Effector memory CD4-positive, alpha-beta T cell (primary cell): ENCODE measurements around the gene MAP4K4.

Source experiments
- DNase-seq, 3 donors: peaks; one replicate each; pipeline ENCODE4 v3.0.0-alpha.2; 2020
- H3K27ac ChIP-seq: 2 replicates; pipeline ENCODE4 v1.7.0; 2013; ENCODE audit warnings: mild to moderate bottlenecking, low read length, moderate library complexity; ENCODE audit not compliant: insufficient read depth, poor library complexity, severe bottlenecking
- H3K27me3 ChIP-seq: replicated peaks from 2 replicates; pipeline ENCODE4 v1.7.0; 2013; ENCODE audit warnings: mild to moderate bottlenecking, low read length; ENCODE audit not compliant: insufficient read depth, control insufficient read depth, poor library complexity, severe bottlenecking
- H3K36me3 ChIP-seq: 2 replicates; pipeline ENCODE4 v1.7.0; 2013; ENCODE audit warnings: mild to moderate bottlenecking, low read length, moderate library complexity; ENCODE audit not compliant: control insufficient read depth, insufficient read depth
- H3K4me1 ChIP-seq: 2 replicates; pipeline ENCODE4 v1.7.0; 2013; ENCODE audit warnings: low read length, mild to moderate bottlenecking; ENCODE audit not compliant: control insufficient read depth, insufficient read depth, poor library complexity, severe bottlenecking
- H3K4me3 ChIP-seq: 2 replicates; pipeline ENCODE4 v1.7.0; 2013; ENCODE audit warnings: low read length, low read depth, mild to moderate bottlenecking; ENCODE audit not compliant: insufficient read depth, poor library complexity, severe bottlenecking
- H3K9me3 ChIP-seq: 2 replicates; pipeline ENCODE4 v1.7.0; 2013; ENCODE audit warnings: mild to moderate bottlenecking, low read length, moderate library complexity; ENCODE audit not compliant: control insufficient read depth

The MAP4K4 gene

GRCh38 chr2:101775636-101776035 lies 78.1 kb downstream of the MAP4K4 start:
- peaks cover 32% of the 10 kb centered on the region for H3K4me1 ChIP-seq
- no peak overlapping the region for H3K4me3 ChIP-seq
- no peaks in the 10 kb centered on the region for H3K36me3 ChIP-seq
- H3K9me3 ChIP-seq = no peaks in the 10 kb centered on the region
- no peak overlapping the region for H3K27ac ChIP-seq
- DNase-seq = no peak
- H3K27me3 ChIP-seq = no peaks in the 10 kb centered on the region

DNA sequence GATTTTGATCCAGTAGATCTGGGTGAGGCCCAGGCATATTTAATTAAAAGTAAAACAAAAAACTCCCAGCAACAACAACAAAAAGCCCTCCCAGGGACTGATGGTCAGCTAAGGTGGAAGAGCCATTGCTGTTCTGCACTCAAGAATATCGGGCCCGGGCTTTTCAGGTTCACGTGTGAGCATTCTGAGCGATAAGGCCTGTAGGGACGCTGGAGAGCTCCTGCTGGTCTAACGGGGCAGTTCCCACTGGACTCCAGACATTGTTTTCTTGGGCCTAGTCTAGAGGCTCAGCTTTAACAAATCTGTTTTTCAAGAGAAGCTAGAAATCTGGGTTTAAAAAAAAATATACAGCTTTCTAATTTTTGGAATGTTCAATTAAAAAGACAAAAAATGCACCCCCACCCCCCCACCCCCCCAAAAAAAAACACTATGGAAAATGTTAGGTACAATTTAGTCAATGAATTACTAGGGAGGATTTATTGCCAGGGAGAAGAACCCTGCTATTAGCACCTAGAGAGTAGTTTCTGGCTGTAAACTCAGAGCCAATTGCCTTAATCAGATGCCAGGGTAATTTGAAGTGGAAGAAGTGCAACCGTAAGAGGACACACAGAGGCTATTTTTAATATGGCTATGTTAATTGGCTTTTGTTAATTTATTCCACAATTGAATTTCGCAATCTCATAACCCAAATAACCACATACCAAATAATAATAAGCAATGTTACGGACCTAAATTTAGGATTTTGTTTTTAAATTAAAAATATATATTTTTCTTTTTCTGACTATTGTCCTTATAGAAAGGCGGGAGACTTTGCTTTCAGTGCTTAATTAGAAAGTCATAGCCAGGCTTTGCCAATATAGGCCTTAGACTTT lies 78.9 kb downstream of the MAP4K4 start:
- no peak for DNase-seq
- Histone ChIP-seq H3K27ac (no peak overlapping the region), H3K4me3 (no peak overlapping the region), H3K36me3 (no peaks in the 10 kb centered on the region), H3K9me3 (no peaks in the 10 kb centered on the region), H3K27me3 (no peaks in the 10 kb centered on the region), H3K4me1 (peaks cover 32% of the 10 kb centered on the region)

- Histone ChIP-seq H3K4me3 (no peak overlapping the region), H3K27ac (no peak overlapping the region), H3K36me3 (no peaks in the 10 kb centered on the region), H3K27me3 (no peaks in the 10 kb centered on the region), H3K9me3 (no peaks in the 10 kb centered on the region), H3K4me1 (peaks cover 26% of the 10 kb centered on the region)
- DNase-seq = no peak
Observed at GRCh38 chr2:101777337-101777736, 79.8 kb downstream of the MAP4K4 start.

- no peaks in the 10 kb centered on the region for H3K27me3 ChIP-seq
- no peaks in the 10 kb centered on the region for H3K9me3 ChIP-seq
- no peaks in the 10 kb centered on the region for H3K36me3 ChIP-seq
- no peak overlapping the region for H3K4me3 ChIP-seq
- peaks cover 24% of the 10 kb centered on the region for H3K4me1 ChIP-seq
- no peak overlapping the region for H3K27ac ChIP-seq
- DNase-seq = no peak
Observed at GRCh38 chr2:101778102-101778501, 80.6 kb downstream of the MAP4K4 start.

- Histone ChIP-seq H3K4me3 (no peak overlapping the region), H3K4me1 (peaks cover 19% of the 10 kb centered on the region), H3K36me3 (no peaks in the 10 kb centered on the region), H3K9me3 (no peaks in the 10 kb centered on the region), H3K27ac (no peak overlapping the region), H3K27me3 (no peaks in the 10 kb centered on the region)
- no peak for DNase-seq
Observed at GRCh38 chr2:101779190-101779589, 81.7 kb downstream of the MAP4K4 start.

GRCh38 chr2:101779656-101780055 lies 82.1 kb downstream of the MAP4K4 start:
- Histone ChIP-seq H3K9me3 (no peaks in the 10 kb centered on the region), H3K4me3 (no peak overlapping the region), H3K4me1 (peaks cover 19% of the 10 kb centered on the region), H3K27me3 (no peaks in the 10 kb centered on the region), H3K27ac (no peak overlapping the region), H3K36me3 (no peaks in the 10 kb centered on the region)
- DNase-seq = no peak

GRCh38 chr2:101781326-101781725 lies 83.8 kb downstream of the MAP4K4 start:
- H3K36me3 ChIP-seq = no peaks in the 10 kb centered on the region

DNA sequence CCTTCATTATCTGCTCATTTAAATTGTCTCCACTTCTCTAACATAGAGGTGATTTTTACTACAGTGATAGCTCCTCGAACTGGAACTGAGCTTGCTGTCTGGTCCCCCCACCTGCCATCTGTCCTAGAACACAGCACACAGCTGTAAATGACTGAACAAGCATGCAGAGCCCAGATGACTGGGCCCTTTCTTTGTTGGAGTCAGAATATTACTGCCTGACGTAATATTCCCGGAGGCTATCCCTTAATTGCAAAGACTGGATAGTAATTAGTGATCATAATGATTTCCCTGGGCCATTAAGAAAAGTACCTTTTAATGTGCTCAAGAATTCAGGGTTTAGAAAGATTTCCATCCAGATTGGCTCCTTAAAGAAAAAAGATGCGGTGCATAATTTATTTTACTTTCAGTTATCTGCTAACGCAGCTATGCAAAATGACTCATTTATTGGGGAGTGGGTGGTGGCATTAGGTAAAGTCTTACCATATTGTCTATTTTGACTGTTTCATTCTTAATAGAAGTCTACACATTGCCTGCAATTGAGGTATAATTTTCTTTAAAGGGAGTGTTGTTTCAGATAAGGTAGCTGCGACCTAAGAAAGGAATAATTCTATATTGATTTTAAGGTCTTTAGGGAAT lies 84.4 kb downstream of the MAP4K4 start:
- no peak for DNase-seq
- Histone ChIP-seq H3K27ac (no peak overlapping the region), H3K27me3 (no peaks in the 10 kb centered on the region), H3K4me3 (no peak overlapping the region), H3K36me3 (no peaks in the 10 kb centered on the region), H3K4me1 (peaks cover 19% of the 10 kb centered on the region), H3K9me3 (no peaks in the 10 kb centered on the region)

More at GRCh38 chr2:101781326-101781725, 83.8 kb downstream of the MAP4K4 start:
- no peak overlapping the region for H3K4me3 ChIP-seq
- DNase-seq = no peak
- H3K9me3 ChIP-seq = no peaks in the 10 kb centered on the region
- no peak overlapping the region for H3K27ac ChIP-seq
- peaks cover 19% of the 10 kb centered on the region for H3K4me1 ChIP-seq
- H3K27me3 ChIP-seq = no peaks in the 10 kb centered on the region

DNA sequence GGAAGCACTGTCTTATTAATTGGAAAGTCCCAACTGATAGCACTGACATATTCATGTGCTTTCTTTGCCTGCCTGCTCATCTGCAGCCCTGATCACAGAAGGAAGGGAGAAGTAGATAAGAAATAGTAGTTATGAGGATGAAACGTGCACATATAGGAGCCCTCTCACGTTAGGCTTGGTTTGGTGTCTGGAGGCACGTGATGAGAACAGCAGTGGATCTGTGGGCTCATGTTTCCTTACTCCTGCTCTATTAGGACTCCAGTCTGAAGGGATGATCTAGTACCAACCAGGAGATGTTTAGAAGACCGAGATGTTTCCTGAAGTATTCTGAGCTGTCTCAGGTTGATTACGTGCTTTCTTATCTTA lies 84.9 kb downstream of the MAP4K4 start:
- Histone ChIP-seq H3K4me1 (peaks cover 19% of the 10 kb centered on the region), H3K36me3 (no peaks in the 10 kb centered on the region), H3K9me3 (no peaks in the 10 kb centered on the region), H3K27me3 (no peaks in the 10 kb centered on the region), H3K27ac (no peak overlapping the region), H3K4me3 (no peak overlapping the region)
- DNase-seq = no peak

DNA sequence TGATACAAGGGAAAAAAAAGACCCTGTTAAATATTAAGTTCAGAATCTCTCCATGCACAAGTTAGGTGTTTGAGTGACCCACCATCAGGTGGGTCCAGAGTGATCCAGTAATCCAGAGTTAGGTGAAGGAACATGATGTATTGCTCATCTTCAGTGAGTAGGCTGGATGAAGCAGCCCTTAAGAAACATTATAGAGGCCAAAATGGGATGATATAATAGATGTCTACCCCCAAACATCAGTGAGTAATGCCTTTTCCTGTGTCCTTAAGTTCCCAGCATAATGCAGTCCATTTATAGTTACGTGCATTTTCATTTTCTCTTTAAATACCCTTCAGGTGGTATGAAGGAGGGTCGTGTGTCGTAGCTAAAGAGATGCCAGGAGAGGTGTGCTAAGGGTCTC lies 89.6 kb downstream of the MAP4K4 start:
- no peak overlapping the region for H3K27ac ChIP-seq
- H3K4me1 ChIP-seq = no peaks in the 10 kb centered on the region
- no peaks in the 10 kb centered on the region for H3K36me3 ChIP-seq
- H3K9me3 ChIP-seq = no peaks in the 10 kb centered on the region
- H3K27me3 ChIP-seq = no peaks in the 10 kb centered on the region
- no peak overlapping the region for H3K4me3 ChIP-seq
- DNase-seq = no peak
